HCT116 (cell line): ENCODE measurements around the gene PPIL4. TPM values are rescaled to one million over a fixed set of nuclear protein-coding genes. Genes with fewer than 3 reads are reported as not detected.

Experiments used
- ATAC-seq: fragments of 200-7000 bp; cut with Tn5 transposase; 2 replicates; pipeline ENCODE4 v1.9.1; 2020; ENCODE audit warnings: mild to moderate bottlenecking, moderate library complexity
- BruUV-seq: library from RNA; stranded (reverse); fragments of 400-500 nt; replicated peaks from 2 replicates; lab custom pipeline; 2021; lab: Mats Ljungman, UMichigan
- CTCF ChIA-PET: fragments of 300-600 bp; sonication (Branson Sonifier 250); formaldehyde crosslinking; loops from one replicate; lab custom pipeline; 2021; ENCODE audit warnings: antibody characterized with exemption; lab: Charles Lee
- POLR2A ChIA-PET: fragments of 300-600, 350-600 bp; sonication (Branson Sonifier 250); formaldehyde crosslinking; loops from one replicate; lab custom pipeline; 2021; ENCODE audit warnings: antibody characterized with exemption; lab: Charles Lee
- RAD21 ChIA-PET, 2 experiments: fragments of 300-600 bp; sonication (Branson Sonifier 250); formaldehyde crosslinking; loops; one replicate each; lab custom pipeline; 2023; ENCODE audit warnings: low total read pairs in 2 of 2; ENCODE audit not compliant: uncharacterized antibody in 2 of 2, unreplicated experiment in 2 of 2, low non-redundant PET in 1 of 2; lab: Charles Lee
- DNase-seq: peaks from one replicate; pipeline ENCODE4 v3.0.0-alpha.2; 2010; ENCODE audit warnings: low read depth, low spot score
- H2AFZ ChIP-seq: fragments of 200-600 bp; shearing (Covaris generic), sonication (generic); 2 replicates; pipeline ENCODE4 v1.6.1; 2017; ENCODE audit warnings: low read depth, mixed run types, mixed read lengths, antibody characterized with exemption, low read length; ENCODE audit not compliant: poor library complexity, severe bottlenecking
- H3K27ac ChIP-seq: 2 replicates; pipeline ENCODE4 v1.5.1; 2012; ENCODE audit warnings: low read depth, low read length
- H3K27me3 ChIP-seq: fragments of 200-600 bp; sonication (generic); 2 replicates; pipeline ENCODE4 v1.6.1; 2016; ENCODE audit warnings: mixed run types, low read length, mixed read lengths; ENCODE audit not compliant: insufficient read depth
- H3K36me3 ChIP-seq, 2 experiments: fragments of 200-500 bp in 1 of 2; fragments of 200-600 bp in 1 of 2; sonication (Bioruptor generic) in 1 of 2; sonication (generic) in 1 of 2; 2 replicates each; pipeline versions ENCODE4 v1.5.1 to v1.6.1; 2014 to 2016; ENCODE audit warnings: low read length in 2 of 2, inconsistent platforms in 1 of 2, mixed read lengths in 1 of 2, mixed run types in 1 of 2; ENCODE audit not compliant: insufficient read depth in 2 of 2, control insufficient read depth in 1 of 2
- H3K4me1 ChIP-seq, 2 experiments: fragments of 200-600 bp in 1 of 2; sonication (generic) in 1 of 2; 2 replicates each; pipeline versions ENCODE4 v1.5.1 to v1.6.1; 2012 to 2017; ENCODE audit warnings: low read length in 2 of 2, inconsistent platforms in 1 of 2, mild to moderate bottlenecking in 1 of 2, mixed read lengths in 1 of 2, mixed run types in 1 of 2, moderate library complexity in 1 of 2; ENCODE audit not compliant: insufficient read depth in 2 of 2, control insufficient read depth in 1 of 2
- H3K4me2 ChIP-seq: fragments of 200-600 bp; sonication (generic); 2 replicates; pipeline ENCODE4 v1.6.1; 2017; ENCODE audit warnings: mixed run types, low read length, mixed read lengths
- H3K4me3 ChIP-seq, 2 experiments: fragments of 200-600 bp in 1 of 2; sonication (generic) in 1 of 2; replicated peaks in 1 of 2; 2 replicates each; pipeline ENCODE4 v1.5.1; 2011 to 2016; ENCODE audit warnings: low read length in 2 of 2, control low read depth in 1 of 2, low read depth in 1 of 2, mild to moderate bottlenecking in 1 of 2, mixed read lengths in 1 of 2, mixed run types in 1 of 2
- H3K79me2 ChIP-seq: fragments of 200-600 bp; sonication (generic); 2 replicates; pipeline ENCODE4 v1.6.1; 2017; ENCODE audit warnings: mild to moderate bottlenecking, mixed run types, low read length, moderate library complexity, mixed read lengths; ENCODE audit not compliant: insufficient read depth
- H3K9ac ChIP-seq: fragments of 200-600 bp; sonication (generic); 2 replicates; pipeline ENCODE4 v1.6.1; 2016; ENCODE audit warnings: low read length, mixed read lengths
- H3K9me2 ChIP-seq: fragments of 200-600 bp; sonication (generic), shearing (Covaris generic); 2 replicates; pipeline ENCODE4 v1.6.1; 2017; ENCODE audit warnings: mixed run types, mild to moderate bottlenecking, moderate library complexity; ENCODE audit not compliant: insufficient read depth
- H3K9me3 ChIP-seq, 2 experiments: fragments of 200-500 bp in 1 of 2; fragments of 200-600 bp in 1 of 2; sonication (Bioruptor generic) in 1 of 2; sonication (generic) in 1 of 2; 2 replicates each; pipeline ENCODE4 v1.6.1; 2014 to 2017; ENCODE audit warnings: low read length in 2 of 2, mixed read lengths in 2 of 2, inconsistent platforms in 1 of 2, low read depth in 1 of 2, mild to moderate bottlenecking in 1 of 2, mixed run types in 1 of 2, moderate library complexity in 1 of 2; ENCODE audit not compliant: control insufficient read depth in 1 of 2, insufficient read depth in 1 of 2
- H4K20me1 ChIP-seq: fragments of 200-600 bp; sonication (generic), shearing (Covaris generic); 2 replicates; pipeline ENCODE4 v1.6.1; 2017; ENCODE audit warnings: mixed run types, mild to moderate bottlenecking, moderate library complexity; ENCODE audit not compliant: insufficient read depth
- CEBPB ChIP-seq: IDR thresholded peaks from 2 replicates; pipeline ENCODE4 v1.6.1; 2012; ENCODE audit warnings: low read depth
- EGR1 ChIP-seq: IDR thresholded peaks from 2 replicates; pipeline ENCODE4 v1.6.1; 2012; ENCODE audit warnings: low read depth
- ELF1 ChIP-seq: IDR thresholded peaks from 2 replicates; pipeline ENCODE4 v1.6.1; 2012; ENCODE audit warnings: low read depth, borderline replicate concordance
- EZH2phosphoT487 ChIP-seq: fragments of 200-600 bp; IDR thresholded peaks from 2 replicates; pipeline ENCODE4 v1.6.1; 2018; ENCODE audit warnings: antibody characterized with exemption, borderline replicate concordance
- FOSL1 ChIP-seq: IDR thresholded peaks from 2 replicates; pipeline ENCODE4 v1.6.1; 2012; ENCODE audit warnings: low read depth
- JUND ChIP-seq: IDR thresholded peaks from 2 replicates; pipeline ENCODE4 v1.6.1; 2012
- POLR2A ChIP-seq: IDR thresholded peaks from 2 replicates; pipeline ENCODE4 v1.7.0; 2011; ENCODE audit warnings: borderline replicate concordance; ENCODE audit not compliant: insufficient read depth, insufficient read length; ENCODE audit errors: extremely low read depth
- SP1 ChIP-seq: IDR thresholded peaks from 2 replicates; pipeline ENCODE4 v1.6.1; 2012; ENCODE audit warnings: low read depth
- ZFX ChIP-seq: fragments of 450-650 bp; IDR thresholded peaks from 2 replicates; pipeline ENCODE4 v1.6.1; 2017
- ZNF274 ChIP-seq: fragments of 200-500 bp; sonication (Bioruptor generic); IDR thresholded peaks from 2 replicates; pipeline ENCODE4 v1.6.1; 2014; ENCODE audit warnings: mild to moderate bottlenecking, low read depth, low read length, inconsistent platforms
- intact Hi-C: fragments of 100-400 bp; cut with micrococcal nuclease; formaldehyde crosslinking; loops from 2 replicates; pipeline ENCODE4 v1.10.0; 2022
- total RNA-seq: library from RNA; stranded (reverse); gene quantifications from one replicate; pipeline ENCODE4 v1.2.1, GENCODE V29; 2021; ENCODE audit not compliant: unreplicated experiment
- TF ChIP-seq, protein P1 (sequence below): IDR thresholded peaks from 2 replicates; pipeline ENCODE4 v1.6.1; 2012
- TF ChIP-seq, protein P2 (sequence below): IDR thresholded peaks from 2 replicates; pipeline ENCODE4 v1.6.1; 2012

Gene PPIL4
- total RNA-seq, 1 experiment from 2014 or later, result 31.0 TPM

DNA sequence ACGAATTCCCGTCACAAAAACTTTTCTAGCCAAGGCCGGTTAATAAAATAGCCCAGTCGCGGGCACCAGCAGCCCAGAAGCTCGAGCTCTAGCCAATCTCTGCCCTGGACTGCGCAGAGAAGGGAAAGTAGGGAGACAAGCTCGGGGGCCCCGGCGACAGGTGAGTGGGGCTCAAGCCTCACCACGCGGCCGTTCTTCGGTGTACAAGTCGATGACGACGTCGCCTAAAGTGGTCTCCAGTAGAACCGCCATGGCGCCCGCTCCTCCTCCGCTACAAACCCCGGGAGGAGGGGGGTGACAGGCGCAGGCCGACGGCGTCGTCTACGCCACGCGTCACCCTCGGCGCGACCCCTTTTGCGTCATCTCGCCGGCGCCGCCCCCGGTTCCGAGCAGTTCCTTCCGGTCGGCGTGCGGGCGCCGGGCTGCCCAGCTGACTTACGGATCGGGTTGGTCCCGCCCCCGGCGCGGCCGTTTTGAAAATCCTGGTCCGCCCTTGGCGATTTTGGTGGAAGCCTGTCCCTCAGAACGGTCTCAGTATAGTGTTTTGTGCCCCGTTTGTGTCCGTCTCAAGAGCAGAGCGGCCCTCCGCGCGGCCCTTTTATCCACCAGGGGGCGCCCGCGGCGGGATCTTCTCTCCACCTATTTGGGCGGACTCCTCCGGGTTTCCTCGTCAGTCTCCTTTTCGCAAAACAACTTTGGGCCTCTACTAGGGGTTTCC, at the start of gene PPIL4 (continued):
- TF ChIP-seq, protein P1, sequence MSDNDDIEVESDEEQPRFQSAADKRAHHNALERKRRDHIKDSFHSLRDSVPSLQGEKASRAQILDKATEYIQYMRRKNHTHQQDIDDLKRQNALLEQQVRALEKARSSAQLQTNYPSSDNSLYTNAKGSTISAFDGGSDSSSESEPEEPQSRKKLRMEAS, result peak; percentile 84
- TF ChIP-seq FOSL1 (no peak), ELF1 (peak; percentile 84), EGR1 (peak; percentile 89), EZH2phosphoT487 (no peak), JUND (no peak), ZNF274 (no peak), SP1 (peak; percentile 71)
- TF ChIP-seq, protein P2, sequence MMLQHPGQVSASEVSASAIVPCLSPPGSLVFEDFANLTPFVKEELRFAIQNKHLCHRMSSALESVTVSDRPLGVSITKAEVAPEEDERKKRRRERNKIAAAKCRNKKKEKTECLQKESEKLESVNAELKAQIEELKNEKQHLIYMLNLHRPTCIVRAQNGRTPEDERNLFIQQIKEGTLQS, result no peak
- TF ChIP-seq, all 23 proteins: peak for 15

DNA sequence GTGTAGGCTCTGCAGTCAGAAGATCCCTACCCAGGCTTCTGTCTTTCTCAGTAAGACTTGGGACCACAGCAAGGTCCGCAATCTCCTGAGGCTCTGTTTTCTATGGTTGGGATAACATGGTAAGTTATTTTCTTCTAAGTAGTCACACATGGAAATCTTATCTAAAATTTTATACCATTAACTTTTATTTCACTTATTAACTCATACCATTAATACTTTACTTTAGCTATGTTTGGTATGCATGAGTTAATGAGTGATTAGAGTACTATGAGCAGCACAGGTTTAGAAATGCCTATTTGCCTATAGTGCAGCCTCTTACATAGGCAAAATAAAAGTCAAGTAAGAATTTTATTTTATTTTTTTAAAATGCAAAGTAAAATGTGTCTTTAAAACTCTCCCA, 47.6 kb upstream of the PPIL4 start:
- Histone ChIP-seq H4K20me1 (no peaks in the 10 kb centered on the region), H3K4me2 (no peak overlapping the region), H3K9me2 (no peaks in the 10 kb centered on the region), H3K27me3 (no peaks in the 10 kb centered on the region), H3K9ac (no peak overlapping the region), H3K27ac (no peak overlapping the region), H3K9me3 (no peaks in the 10 kb centered on the region), H3K4me3 (no peak overlapping the region), H3K4me1 (no peaks in the 10 kb centered on the region), H3K79me2 (no peaks in the 10 kb centered on the region), H3K36me3 (peaks cover 15 to 19% of the 10 kb centered on the region in 2 experiments; a peak in 3 of 4 replicates), H2AFZ (no peak overlapping the region)
- no peak for TF ChIP-seq ZFX
- no peak for TF ChIP-seq SP1
- no peak for TF ChIP-seq ZNF274
- TF ChIP-seq FOSL1, result no peak
- no peak for TF ChIP-seq POLR2A
- no peak for TF ChIP-seq CEBPB
- ChIA-PET RAD21 (no interaction called here), POLR2A (no interaction called here), CTCF (no interaction called here)
- BruUV-seq, result no TSS peak
- DNase-seq, result no peak
- ATAC-seq, result no peak
- intact Hi-C loops, result no loop called here
